K562 (cell line): ENCODE measurements around the gene SORCS2. TPM values are rescaled to one million over a fixed set of nuclear protein-coding genes. Genes with fewer than 3 reads are reported as not detected.

Source experiments
- ATF6 ChIP-seq: sonication (generic); formaldehyde crosslinking; IDR thresholded peaks from 2 replicates; pipeline ENCODE4 v1.4.0; 2020; ENCODE audit warnings: mild to moderate bottlenecking, missing genetic modification reagents
- REST ChIP-seq, 2 experiments: fragments of 450-650 bp; formaldehyde crosslinking in 1 of 2; IDR thresholded peaks; 2 replicates each; pipeline versions ENCODE4 v1.4.0 to v1.6.1; 2014 to 2020; ENCODE audit warnings: mild to moderate bottlenecking in 2 of 2, borderline replicate concordance in 1 of 2, low read depth in 1 of 2
- ZNF311 ChIP-seq: fragments of 250-450 bp; sonication (Bioruptor Pico); IDR thresholded peaks from 2 replicates; pipeline ENCODE4 v1.4.0; 2020; ENCODE audit warnings: mild to moderate bottlenecking, moderate library complexity
- polyA plus RNA-seq, 8 experiments: library from polyadenylated mRNA; depleted of rRNA in 4 of 8; stranded (reverse) in 5 of 8; unstranded in 3 of 8; fragments of >200 nt; fragmentation: Nextera tagmentation in 2 of 8; fragmentation: Illumina TruSeq in 1 of 8; extraction: Ambion mirVana in 2 of 8; extraction: Trizol in 1 of 8; gene quantifications; 2 replicates each; pipeline versions ENCODE4 v1.2.1 to v1.2.3, GENCODE V29; 2011 to 2014; ENCODE audit warnings: inconsistent platforms in 1 of 8, missing spikeins in 1 of 8
- total RNA-seq, 7 experiments: library from RNA; depleted of rRNA in 6 of 7; stranded (reverse); fragments of >200 nt in 6 of 7; fragmentation: Illumina TruSeq in 2 of 7; extraction: Trizol in 2 of 7; gene quantifications; 2 replicates each; pipeline versions ENCODE4 v1.2.1 to v1.2.3, GENCODE V29; 2011 to 2021; ENCODE audit warnings: low replicate concordance in 1 of 7

The SORCS2 gene
- total and polyA plus RNA-seq, 9 of the 15 experiments (the other 6 are each of a cell fraction or from before 2014, with no cell fraction given), result not detected

GRCh38 chr4:7309636-7310390, 117.5 kb downstream of the SORCS2 start (continued):
- TF ChIP-seq REST (IDR thresholded peaks at IDR 0.05; ENCODE audit: borderline replicate concordance), result no peak
- TF ChIP-seq REST (CRISPR knock-in tag; IDR thresholded peaks at IDR 0.05; ENCODE audit: low read depth), result no peak
- no peak for TF ChIP-seq ZNF311 (CRISPR knock-in tag)
- no peak for TF ChIP-seq ATF6 (CRISPR knock-in tag)
